Panc1 (cell line): ENCODE data around the gene COL23A1. TPM values are rescaled to one million over a fixed set of nuclear protein-coding genes. Genes with fewer than 3 reads are reported as not detected.

ENCODE experiments used
- ATAC-seq: fragments of 200-7000 bp; cut with Tn5 transposase; 2 replicates; pipeline ENCODE4 v1.9.1; 2020; ENCODE audit warnings: mild to moderate bottlenecking, moderate library complexity
- BruUV-seq: library from RNA; stranded (reverse); fragments of 400-500 nt; replicated peaks from 2 replicates; lab custom pipeline; 2021; lab: Mats Ljungman, UMichigan
- CTCF ChIA-PET: fragments of 300-600 bp; sonication (Branson Sonifier 250); formaldehyde crosslinking; loops from one replicate; lab custom pipeline; 2022; ENCODE audit warnings: antibody characterized with exemption; lab: Charles Lee
- POLR2A ChIA-PET: fragments of 300-600 bp; sonication (Branson Sonifier 250); formaldehyde crosslinking; loops from one replicate; lab custom pipeline; 2022; ENCODE audit warnings: antibody characterized with exemption; lab: Charles Lee
- DNase-seq: peaks from one replicate; pipeline ENCODE4 v3.0.0-alpha.2; 2010; ENCODE audit warnings: low read depth, low spot score
- H3K27ac ChIP-seq: 2 replicates; pipeline ENCODE4 v1.5.1; 2011; ENCODE audit warnings: mild to moderate bottlenecking, low read length, inconsistent platforms
- H3K27me3 ChIP-seq: fragments of 200-500 bp; sonication (Bioruptor generic); 2 replicates; pipeline ENCODE4 v1.6.0; 2014; ENCODE audit warnings: low read length, inconsistent platforms; ENCODE audit not compliant: control insufficient read depth, insufficient read depth
- H3K36me3 ChIP-seq: fragments of 200-500 bp; sonication (Bioruptor generic); 2 replicates; pipeline ENCODE4 v1.5.1; 2014; ENCODE audit warnings: inconsistent platforms, mild to moderate bottlenecking, low read length, moderate library complexity; ENCODE audit not compliant: control insufficient read depth, insufficient read depth
- H3K4me1 ChIP-seq: 2 replicates; pipeline ENCODE4 v1.5.1; 2011; ENCODE audit warnings: inconsistent platforms, mild to moderate bottlenecking, low read length, moderate library complexity; ENCODE audit not compliant: control insufficient read depth, insufficient read depth
- H3K4me3 ChIP-seq, 2 experiments: 2 replicates each; pipeline ENCODE4 v1.5.1; 2011 to 2012; ENCODE audit warnings: low read depth in 2 of 2, low read length in 2 of 2, mild to moderate bottlenecking in 2 of 2, inconsistent platforms in 1 of 2, moderate library complexity in 1 of 2
- H3K9me3 ChIP-seq: fragments of 200-500 bp; sonication (Bioruptor generic); 2 replicates; pipeline ENCODE4 v1.5.1; 2014; ENCODE audit warnings: low read depth, mild to moderate bottlenecking, inconsistent platforms, low read length, moderate library complexity; ENCODE audit not compliant: control insufficient read depth, insufficient read depth
- POLR2AphosphoS5 ChIP-seq: IDR thresholded peaks from 2 replicates; pipeline ENCODE4 v1.6.1; 2012; ENCODE audit warnings: mild to moderate bottlenecking, low read depth, low read length, moderate library complexity
- REST ChIP-seq, 2 experiments: IDR thresholded peaks; 2 replicates each; pipeline ENCODE4 v1.6.1; 2011 to 2012; ENCODE audit warnings: low read depth in 2 of 2, control low read depth in 1 of 2, low read length in 1 of 2, mild to moderate bottlenecking in 1 of 2, moderate library complexity in 1 of 2; ENCODE audit not compliant: insufficient read depth in 1 of 2
- SIN3A ChIP-seq: IDR thresholded peaks from 2 replicates; pipeline ENCODE4 v1.6.1; 2012; ENCODE audit warnings: low read depth, mild to moderate bottlenecking, low read length, moderate library complexity, borderline replicate concordance; ENCODE audit not compliant: insufficient read depth
- TCF7L2 ChIP-seq: IDR thresholded peaks from 2 replicates; pipeline ENCODE4 v1.6.1; 2011; ENCODE audit warnings: mild to moderate bottlenecking, low read depth, low read length, inconsistent platforms
- in situ Hi-C: cut with HindIII; loops from 2 replicates; pipeline ENCODE4 v1.10.0; 2016; ENCODE audit warnings: low sequenced_read_pairs, low pct_unique_long_range_greater_than_20kb
- intact Hi-C: fragments of 100-400 bp; cut with micrococcal nuclease; formaldehyde crosslinking; loops from one replicate; pipeline ENCODE4 v1.10.0; 2022; ENCODE audit not compliant: unreplicated experiment
- total RNA-seq: library from RNA; stranded (reverse); gene quantifications from one replicate; pipeline ENCODE4 v1.2.1, GENCODE V29; 2021; ENCODE audit not compliant: unreplicated experiment
- TF ChIP-seq, protein P1 (sequence below): fragments of 450-650 bp; IDR thresholded peaks from 2 replicates; pipeline ENCODE4 v1.5.1; 2017; ENCODE audit warnings: mild to moderate bottlenecking

Gene COL23A1
- total RNA-seq, 1 experiment from 2014 or later: 0.05 TPM

DNA sequence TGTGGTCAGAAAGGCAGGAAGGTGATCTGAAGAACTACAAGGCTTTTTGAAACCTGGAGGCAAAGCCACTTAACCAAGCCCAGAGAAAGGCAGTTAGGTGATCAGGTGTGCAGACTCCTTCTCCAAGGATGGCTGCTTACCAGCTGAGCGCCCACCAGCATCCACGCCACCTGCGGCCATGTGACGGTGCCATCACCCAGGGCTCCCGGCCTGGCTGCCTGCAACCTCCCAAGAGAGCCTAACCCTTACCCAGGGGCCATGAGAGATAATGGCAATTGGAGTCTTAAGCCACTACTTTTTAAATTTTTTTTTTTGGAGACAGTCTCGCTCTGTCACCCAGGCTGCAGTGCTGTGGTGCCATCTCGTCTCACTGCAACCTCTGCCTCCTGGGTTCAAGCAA is 324.4 kb downstream of the COL23A1 start:
- BruUV-seq: no TSS peak
- in situ Hi-C loops (no loop called here), intact Hi-C loops (no loop called here)
- H3K36me3 ChIP-seq: no peaks in the 10 kb centered on the region
- no peak for TF ChIP-seq TCF7L2
- TF ChIP-seq, protein P1, sequence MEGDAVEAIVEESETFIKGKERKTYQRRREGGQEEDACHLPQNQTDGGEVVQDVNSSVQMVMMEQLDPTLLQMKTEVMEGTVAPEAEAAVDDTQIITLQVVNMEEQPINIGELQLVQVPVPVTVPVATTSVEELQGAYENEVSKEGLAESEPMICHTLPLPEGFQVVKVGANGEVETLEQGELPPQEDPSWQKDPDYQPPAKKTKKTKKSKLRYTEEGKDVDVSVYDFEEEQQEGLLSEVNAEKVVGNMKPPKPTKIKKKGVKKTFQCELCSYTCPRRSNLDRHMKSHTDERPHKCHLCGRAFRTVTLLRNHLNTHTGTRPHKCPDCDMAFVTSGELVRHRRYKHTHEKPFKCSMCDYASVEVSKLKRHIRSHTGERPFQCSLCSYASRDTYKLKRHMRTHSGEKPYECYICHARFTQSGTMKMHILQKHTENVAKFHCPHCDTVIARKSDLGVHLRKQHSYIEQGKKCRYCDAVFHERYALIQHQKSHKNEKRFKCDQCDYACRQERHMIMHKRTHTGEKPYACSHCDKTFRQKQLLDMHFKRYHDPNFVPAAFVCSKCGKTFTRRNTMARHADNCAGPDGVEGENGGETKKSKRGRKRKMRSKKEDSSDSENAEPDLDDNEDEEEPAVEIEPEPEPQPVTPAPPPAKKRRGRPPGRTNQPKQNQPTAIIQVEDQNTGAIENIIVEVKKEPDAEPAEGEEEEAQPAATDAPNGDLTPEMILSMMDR: no peak
- TF ChIP-seq SIN3A: no peak
- TF ChIP-seq POLR2AphosphoS5: no peak
- TF ChIP-seq REST (IDR thresholded peaks at IDR 0.05; ENCODE audit: insufficient read depth in 1 of 2, low read depth in 2 of 2, low read length in 1 of 2): no peak
- DNase-seq: no peak
- no peak for ATAC-seq
- H3K27me3 ChIP-seq: no peaks in the 10 kb centered on the region
- H3K4me1 ChIP-seq: no peaks in the 10 kb centered on the region
- H3K27ac ChIP-seq: no peak overlapping the region
- H3K4me3 ChIP-seq: no peak overlapping the region
- POLR2A ChIA-PET: no interaction called here
- H3K9me3 ChIP-seq: no peaks in the 10 kb centered on the region
- CTCF ChIA-PET: no interaction called here

- DNase-seq (no peak), ATAC-seq (no peak)
- intact Hi-C loops: no loop called here
- Histone ChIP-seq H3K27ac (no peak overlapping the region), H3K36me3 (no peaks in the 10 kb centered on the region), H3K27me3 (no peaks in the 10 kb centered on the region), H3K9me3 (no peaks in the 10 kb centered on the region), H3K4me3 (no peak overlapping the region), H3K4me1 (no peaks in the 10 kb centered on the region)
- BruUV-seq: no TSS peak
- CTCF ChIA-PET: no interaction called here
- in situ Hi-C loops: no loop called here
- TF ChIP-seq SIN3A: no peak
- TF ChIP-seq REST (IDR thresholded peaks at IDR 0.05; ENCODE audit: insufficient read depth in 1 of 2, low read depth in 2 of 2, low read length in 1 of 2): no peak
- no peak for TF ChIP-seq TCF7L2
- TF ChIP-seq, protein P1: no peak
- no peak for TF ChIP-seq POLR2AphosphoS5
- POLR2A ChIA-PET: no interaction called here
Measured at GRCh38 chr5:178264044-178264443, 326.1 kb downstream of the COL23A1 start.
